Karpas-422 (cell line): ENCODE measurements around the gene POLR2B. TPM values are rescaled to one million over a fixed set of nuclear protein-coding genes. Genes with fewer than 3 reads are reported as not detected.
"Not testable (repeated sequence)": the region's sequence is repeated elsewhere in the genome, so short reads cannot be mapped to it uniquely, and the experiment has no call there.

Experiments
- DNase-seq: peaks from one replicate; pipeline ENCODE4 v3.0.0-alpha.2; 2015
- H2AFZ ChIP-seq: fragments of 200-600 bp; sonication (generic); 2 replicates; pipeline ENCODE4 v1.6.1; 2014; ENCODE audit warnings: antibody characterized with exemption, low read length, mixed read lengths
- H3K27ac ChIP-seq: fragments of 200-600 bp; sonication (generic); 2 replicates; pipeline ENCODE4 v1.5.1; 2014; ENCODE audit warnings: mild to moderate bottlenecking, low read length, moderate library complexity
- H3K27me3 ChIP-seq: fragments of 200-600 bp; sonication (generic); 2 replicates; pipeline ENCODE4 v1.6.1; 2014; ENCODE audit warnings: low read length, mixed read lengths
- H3K36me3 ChIP-seq: fragments of 200-600 bp; sonication (generic); 2 replicates; pipeline ENCODE4 v1.6.1; 2014; ENCODE audit warnings: low read length, mixed read lengths; ENCODE audit not compliant: insufficient read depth
- H3K4me1 ChIP-seq: fragments of 200-600 bp; sonication (generic); 2 replicates; pipeline ENCODE4 v1.6.1; 2014; ENCODE audit warnings: mild to moderate bottlenecking, low read length, mixed read lengths
- H3K4me2 ChIP-seq: fragments of 200-600 bp; sonication (generic); 2 replicates; pipeline ENCODE4 v1.6.1; 2014; ENCODE audit warnings: low read length, low read depth, mild to moderate bottlenecking; ENCODE audit not compliant: poor library complexity, severe bottlenecking
- H3K4me3 ChIP-seq: fragments of 200-600 bp; sonication (generic); 2 replicates; pipeline ENCODE4 v1.5.1; 2014; ENCODE audit warnings: mild to moderate bottlenecking, antibody characterized with exemption, low read length, mixed read lengths
- H3K79me2 ChIP-seq: fragments of 200-600 bp; sonication (generic); 2 replicates; pipeline ENCODE4 v1.6.1; 2014; ENCODE audit warnings: mild to moderate bottlenecking, low read length, mixed read lengths
- H3K9ac ChIP-seq: fragments of 200-600 bp; sonication (generic); 2 replicates; pipeline ENCODE4 v1.6.0; 2014; ENCODE audit warnings: low read length
- H3K9me2 ChIP-seq: fragments of 200-600 bp; sonication (generic), shearing (Covaris generic); replicated peaks from 2 replicates; pipeline ENCODE4 v1.6.0; 2014; ENCODE audit warnings: mild to moderate bottlenecking, low read length, moderate library complexity; ENCODE audit not compliant: insufficient read depth
- H3K9me3 ChIP-seq: fragments of 300-700, 200-600 bp; sonication (generic); 2 replicates; pipeline ENCODE4 v1.6.1; 2014; ENCODE audit warnings: low read length, mixed read lengths
- H4K20me1 ChIP-seq: fragments of 200-600 bp; sonication (generic); 2 replicates; pipeline ENCODE4 v1.6.1; 2014; ENCODE audit warnings: mild to moderate bottlenecking, antibody characterized with exemption, low read length, low read depth; ENCODE audit not compliant: insufficient read depth
- total RNA-seq: library from RNA; depleted of rRNA; stranded (reverse); fragments of >200 nt; shearing (Covaris generic); gene quantifications from 2 replicates; pipeline ENCODE4 v1.2.3, GENCODE V29; 2014; ENCODE audit warnings: low replicate concordance

POLR2B gene
- total RNA-seq, 1 experiment from 2014 or later = 122 TPM

DNA sequence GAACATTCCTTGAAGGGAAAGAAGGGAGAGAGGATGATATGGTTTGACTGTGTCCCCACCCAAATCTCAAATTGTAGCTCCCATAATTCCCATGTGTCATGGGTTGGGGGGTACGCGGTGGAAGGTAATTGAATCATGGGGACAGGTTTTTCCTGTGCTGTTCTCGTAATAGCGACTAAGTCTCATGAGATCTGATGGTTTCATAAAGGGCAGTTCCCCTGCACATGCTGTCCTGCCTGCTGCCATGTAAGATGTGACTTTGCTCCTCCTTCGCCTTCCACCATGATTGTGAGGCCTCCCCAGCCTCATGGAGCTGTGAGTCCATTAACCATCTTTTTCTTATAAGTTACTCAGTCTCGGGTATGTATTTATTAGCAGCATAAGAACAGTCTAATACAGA is 68.3 kb downstream of the POLR2B start:
- not testable (repeated sequence) for H3K27me3 ChIP-seq, H3K9me2 ChIP-seq, H4K20me1 ChIP-seq, H3K27ac ChIP-seq, H3K36me3 ChIP-seq, H3K4me2 ChIP-seq, H3K4me3 ChIP-seq, H3K9me3 ChIP-seq, H3K4me1 ChIP-seq, DNase-seq, H3K9ac ChIP-seq, H2AFZ ChIP-seq, H3K79me2 ChIP-seq

DNA sequence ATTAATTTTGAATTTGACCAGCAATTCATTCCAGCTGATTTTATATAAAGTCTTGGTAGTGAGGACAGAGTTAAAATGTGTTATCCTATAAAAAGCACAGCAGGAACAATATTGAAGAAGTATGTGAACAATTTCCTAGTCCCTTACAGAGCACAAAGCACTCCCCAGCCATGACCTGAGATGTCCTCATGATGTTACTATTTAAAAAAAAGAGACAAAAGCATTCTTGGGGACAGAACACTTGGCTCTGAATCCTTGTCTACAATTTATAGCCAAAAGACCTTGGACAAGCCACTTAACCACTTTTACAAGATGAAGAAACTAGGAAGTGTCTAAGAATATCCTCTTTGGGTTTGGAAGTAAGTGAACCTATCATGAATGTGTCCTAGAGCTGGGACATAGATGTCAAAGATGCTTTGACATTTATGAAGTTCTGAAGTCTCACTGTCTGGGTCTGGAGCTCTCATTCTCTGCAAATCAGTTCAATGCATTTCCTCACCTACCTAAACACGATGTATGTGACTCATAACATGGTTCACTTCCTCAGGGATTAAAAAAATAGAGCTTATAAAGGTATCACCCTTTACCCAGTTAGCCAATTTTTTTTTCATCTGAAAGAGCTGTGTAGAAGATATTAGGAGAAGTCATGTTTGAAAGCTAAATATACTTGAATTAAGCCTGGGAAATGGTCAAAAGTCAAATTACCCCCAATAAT is 70.1 kb downstream of the POLR2B start:
- H3K4me2 ChIP-seq = no peak overlapping the region
- H3K9me2 ChIP-seq = no peaks in the 10 kb centered on the region
- no peaks in the 10 kb centered on the region for H3K36me3 ChIP-seq
- H3K4me3 ChIP-seq = no peak overlapping the region
- no peaks in the 10 kb centered on the region for H3K27me3 ChIP-seq
- H3K9me3 ChIP-seq = no peaks in the 10 kb centered on the region
- H3K4me1 ChIP-seq = no peaks in the 10 kb centered on the region
- no peaks in the 10 kb centered on the region for H3K79me2 ChIP-seq
- H3K27ac ChIP-seq = no peak overlapping the region
- H3K9ac ChIP-seq = no peak overlapping the region
- no peak overlapping the region for H2AFZ ChIP-seq
- no peaks in the 10 kb centered on the region for H4K20me1 ChIP-seq
- no peak for DNase-seq

DNA sequence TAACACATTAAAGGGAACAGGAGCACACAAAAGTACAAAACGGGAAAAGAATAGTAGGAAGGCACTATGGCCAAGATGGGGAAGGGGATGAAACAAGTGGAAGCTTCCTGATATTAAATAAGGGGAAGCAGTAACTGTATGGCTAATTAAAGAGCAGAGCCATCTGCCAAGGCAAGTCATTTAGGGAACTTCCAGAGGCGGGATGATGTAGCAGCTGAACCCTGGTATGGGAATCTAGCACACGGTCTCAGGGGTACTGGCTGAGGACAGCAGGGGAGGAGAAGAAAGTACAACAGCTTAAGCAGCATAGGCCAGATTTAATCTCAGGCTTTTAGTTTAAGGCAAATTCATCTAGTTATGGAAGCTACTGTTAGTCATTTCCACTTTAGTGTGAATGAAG is 72.4 kb downstream of the POLR2B start:
- Histone ChIP-seq H3K4me3 (no peak overlapping the region), H3K4me2 (no peak overlapping the region), H3K36me3 (no peaks in the 10 kb centered on the region), H3K27me3 (no peaks in the 10 kb centered on the region), H3K9me2 (no peaks in the 10 kb centered on the region), H4K20me1 (no peaks in the 10 kb centered on the region), H3K9me3 (no peaks in the 10 kb centered on the region), H3K79me2 (no peaks in the 10 kb centered on the region), H3K27ac (no peak overlapping the region), H2AFZ (no peak overlapping the region), H3K9ac (no peak overlapping the region), H3K4me1 (no peaks in the 10 kb centered on the region)
- no peak for DNase-seq

DNA sequence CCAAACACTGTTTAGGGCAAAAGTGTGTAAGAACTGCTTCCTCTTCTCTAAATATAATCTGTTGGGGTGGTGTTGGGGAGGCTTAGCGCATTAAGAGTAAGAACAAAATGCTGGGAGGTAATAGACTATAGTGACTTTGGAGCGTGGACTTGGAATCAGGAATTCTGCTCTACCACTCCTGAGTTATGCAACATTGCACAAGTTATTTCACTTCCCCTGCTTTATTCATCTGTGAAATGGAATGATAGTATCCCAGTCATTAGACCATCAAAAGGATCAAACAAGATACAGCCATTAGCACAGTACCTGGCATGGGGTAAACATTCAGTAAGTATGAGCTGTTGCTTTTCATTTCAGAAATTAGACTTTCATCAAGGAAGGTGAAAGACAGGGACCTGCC is 72.8 kb downstream of the POLR2B start:
- Histone ChIP-seq H3K27ac (no peak overlapping the region), H4K20me1 (no peaks in the 10 kb centered on the region), H2AFZ (no peak overlapping the region), H3K9me2 (no peaks in the 10 kb centered on the region), H3K79me2 (no peaks in the 10 kb centered on the region), H3K9ac (no peak overlapping the region), H3K4me2 (no peak overlapping the region), H3K36me3 (no peaks in the 10 kb centered on the region), H3K27me3 (no peaks in the 10 kb centered on the region), H3K4me1 (no peaks in the 10 kb centered on the region), H3K4me3 (no peak overlapping the region), H3K9me3 (no peaks in the 10 kb centered on the region)
- no peak for DNase-seq

DNA sequence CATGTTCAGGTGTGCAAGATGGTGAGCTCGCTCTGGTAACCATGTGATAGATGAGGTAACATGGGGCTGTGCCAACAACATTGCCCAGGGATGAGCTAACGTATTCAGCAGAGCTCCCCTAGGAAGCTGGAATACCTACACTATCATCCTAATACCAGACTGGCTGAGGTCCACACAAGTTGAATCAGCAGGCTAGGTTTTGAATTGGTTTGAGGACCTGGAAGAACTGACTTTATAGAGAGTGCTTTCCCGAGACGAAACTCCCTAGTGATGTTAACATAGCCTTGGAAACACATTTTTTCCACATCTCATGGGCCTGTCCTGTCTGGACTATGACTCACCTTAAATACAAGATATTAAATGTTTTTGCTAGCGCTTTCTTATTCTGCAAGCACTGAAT is 74.8 kb downstream of the POLR2B start:
- H3K9me3 ChIP-seq = no peaks in the 10 kb centered on the region
- H4K20me1 ChIP-seq = no peaks in the 10 kb centered on the region
- no peak for DNase-seq
- H3K9ac ChIP-seq = no peak overlapping the region
- H2AFZ ChIP-seq = no peak overlapping the region
- H3K4me1 ChIP-seq = no peaks in the 10 kb centered on the region
- no peaks in the 10 kb centered on the region for H3K79me2 ChIP-seq
- no peak overlapping the region for H3K27ac ChIP-seq
- H3K4me3 ChIP-seq = no peak overlapping the region
- H3K27me3 ChIP-seq = no peaks in the 10 kb centered on the region
- H3K36me3 ChIP-seq = no peaks in the 10 kb centered on the region
- H3K9me2 ChIP-seq = no peaks in the 10 kb centered on the region
- no peak overlapping the region for H3K4me2 ChIP-seq

DNA sequence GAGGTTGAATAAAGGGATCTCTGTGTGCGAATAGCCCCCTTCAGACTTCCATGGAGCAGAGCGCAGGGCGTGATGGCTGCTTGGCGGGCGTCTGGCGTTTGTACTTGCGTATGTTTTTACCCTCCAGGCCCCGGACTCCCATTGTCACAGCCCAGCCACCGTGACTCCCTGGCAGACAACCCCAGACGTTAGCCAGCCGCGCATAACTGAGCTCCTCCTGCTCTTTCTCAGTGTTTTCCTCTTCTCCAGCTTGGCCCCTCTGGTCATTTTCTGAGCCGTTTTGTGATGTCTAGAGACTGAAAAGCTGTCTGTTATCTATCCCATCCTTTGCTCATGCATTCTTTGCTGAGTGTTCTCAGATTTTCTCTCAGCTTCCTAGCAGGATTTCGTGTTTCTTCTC is 77.2 kb downstream of the POLR2B start:
- Histone ChIP-seq H3K4me3 (no peak overlapping the region), H3K4me1 (no peaks in the 10 kb centered on the region), H2AFZ (no peak overlapping the region), H3K27me3 (no peaks in the 10 kb centered on the region), H4K20me1 (no peaks in the 10 kb centered on the region), H3K9me3 (no peaks in the 10 kb centered on the region), H3K9ac (no peak overlapping the region), H3K79me2 (no peaks in the 10 kb centered on the region), H3K27ac (no peak overlapping the region), H3K36me3 (no peaks in the 10 kb centered on the region), H3K9me2 (no peaks in the 10 kb centered on the region), H3K4me2 (no peak overlapping the region)
- DNase-seq = no peak

DNA sequence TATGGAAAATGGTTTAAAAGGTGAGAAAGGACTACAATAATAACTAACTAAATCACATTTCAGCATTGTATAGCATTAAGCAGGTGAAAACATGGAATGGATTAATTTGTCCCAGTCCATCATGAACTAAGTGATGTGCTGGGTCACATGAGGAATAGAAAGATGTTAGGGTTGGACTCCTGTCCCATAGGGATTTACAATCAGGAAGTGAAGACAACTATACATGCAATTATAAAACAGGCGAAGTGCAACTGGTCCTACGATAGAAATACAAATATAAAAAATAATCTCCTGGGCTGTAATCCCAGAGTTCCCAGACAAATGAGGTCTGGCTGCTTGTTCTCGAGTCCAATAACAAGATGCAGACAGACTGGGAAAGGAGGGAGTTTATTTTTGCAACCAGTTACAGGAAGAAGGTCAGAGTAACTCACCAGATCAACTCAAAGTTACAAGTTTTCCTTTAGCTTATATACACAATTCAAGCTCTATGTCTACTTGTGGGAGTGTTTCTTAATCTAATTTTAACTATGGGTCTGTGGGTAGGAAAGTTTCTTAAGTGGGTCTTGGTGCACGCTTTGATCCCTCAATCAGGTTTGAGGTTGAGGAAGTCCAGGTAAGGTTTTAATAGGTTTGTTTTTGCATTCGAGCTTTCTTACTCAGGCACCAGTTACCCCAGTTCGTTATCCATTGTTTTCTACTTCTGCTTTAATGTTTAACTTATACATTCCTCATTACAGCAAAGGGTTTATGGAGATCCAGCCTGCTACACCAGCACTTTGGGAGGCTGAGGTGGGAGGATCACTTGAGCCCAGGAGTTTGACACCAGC is 81.4 kb downstream of the POLR2B start:
- Histone ChIP-seq H3K4me2 (no peak overlapping the region), H3K9ac (no peak overlapping the region), H3K79me2 (no peaks in the 10 kb centered on the region)

DNA sequence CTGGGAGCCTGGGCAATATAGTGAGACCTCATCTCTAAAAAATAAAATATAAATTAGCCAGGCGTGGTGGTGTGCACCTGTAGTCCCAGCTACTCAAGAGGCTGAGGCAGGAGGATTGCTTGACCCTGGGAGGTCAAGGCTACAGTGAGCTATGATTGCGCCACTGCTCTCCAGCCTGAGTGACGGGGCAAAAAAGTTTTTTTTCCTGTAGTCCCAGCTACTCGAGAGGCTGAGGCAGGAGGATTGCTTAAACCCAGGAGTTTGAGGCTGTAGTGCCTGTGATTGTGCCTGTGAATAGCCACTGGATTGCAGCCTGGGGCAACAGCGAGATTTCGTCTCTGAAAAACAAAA is 82.0 kb downstream of the POLR2B start:
- H3K9me3 ChIP-seq, H3K4me1 ChIP-seq, H4K20me1 ChIP-seq, H3K4me3 ChIP-seq, DNase-seq, H3K27ac ChIP-seq, H3K9me2 ChIP-seq, H2AFZ ChIP-seq, H3K79me2 ChIP-seq, H3K9ac ChIP-seq, H3K27me3 ChIP-seq, H3K4me2 ChIP-seq, H3K36me3 ChIP-seq: not testable (repeated sequence)

More for the DNA sequence above, 81.4 kb downstream of the POLR2B start:
- DNase-seq = no peak
- no peaks in the 10 kb centered on the region for H3K4me1 ChIP-seq
- H3K36me3 ChIP-seq = no peaks in the 10 kb centered on the region
- H3K9me2 ChIP-seq = no peaks in the 10 kb centered on the region
- no peak overlapping the region for H2AFZ ChIP-seq
- H3K27me3 ChIP-seq = no peaks in the 10 kb centered on the region
- H4K20me1 ChIP-seq = no peaks in the 10 kb centered on the region
- H3K4me3 ChIP-seq = no peak overlapping the region
- no peak overlapping the region for H3K27ac ChIP-seq
- no peaks in the 10 kb centered on the region for H3K9me3 ChIP-seq
